DOHH2 (cell line): ENCODE results near the gene TAL2.
"Not testable (repeated sequence)": the region's sequence is repeated elsewhere in the genome, so short reads cannot be mapped to it uniquely, and the experiment has no call there.

Experiments
- H3F3A ChIP-seq: fragments of 200-600 bp; sonication (generic), shearing (Covaris generic); 2 replicates; pipeline ENCODE4 v1.6.0; 2016; ENCODE audit warnings: antibody characterized with exemption, mild to moderate bottlenecking; ENCODE audit not compliant: control insufficient read depth, insufficient read depth
- H3K27ac ChIP-seq: fragments of 200-600 bp; sonication (generic); 2 replicates; pipeline ENCODE4 v1.5.1; 2014; ENCODE audit warnings: low read depth, mild to moderate bottlenecking, low read length, moderate library complexity
- H3K27me3 ChIP-seq: fragments of 200-600 bp; sonication (generic); 2 replicates; pipeline ENCODE4 v1.6.1; 2014; ENCODE audit warnings: mild to moderate bottlenecking, low read length, mixed read lengths; ENCODE audit not compliant: control insufficient read depth
- H3K36me3 ChIP-seq: fragments of 200-600 bp; sonication (generic); 2 replicates; pipeline ENCODE4 v1.6.1; 2014; ENCODE audit warnings: mild to moderate bottlenecking, low read length, moderate library complexity, mixed read lengths; ENCODE audit not compliant: control insufficient read depth
- H3K4me1 ChIP-seq: fragments of 200-600 bp; sonication (generic); 2 replicates; pipeline ENCODE4 v1.6.1; 2014; ENCODE audit warnings: mild to moderate bottlenecking, low read length, mixed read lengths; ENCODE audit not compliant: control insufficient read depth
- H3K4me2 ChIP-seq: fragments of 200-600 bp; sonication (generic); 2 replicates; pipeline ENCODE4 v1.6.0; 2014; ENCODE audit warnings: mild to moderate bottlenecking, low read length, moderate library complexity
- H3K4me3 ChIP-seq: fragments of 200-600 bp; sonication (generic); 2 replicates; pipeline ENCODE4 v1.5.1; 2014; ENCODE audit warnings: mild to moderate bottlenecking, low read length, mixed read lengths
- H3K79me2 ChIP-seq: fragments of 200-600 bp; sonication (generic); 2 replicates; pipeline ENCODE4 v1.6.1; 2014; ENCODE audit warnings: mild to moderate bottlenecking, low read length, mixed read lengths; ENCODE audit not compliant: control insufficient read depth
- H3K9me2 ChIP-seq: fragments of 200-600 bp; sonication (generic); replicated peaks from 2 replicates; pipeline ENCODE4 v1.6.1; 2014; ENCODE audit warnings: mild to moderate bottlenecking, low read length, mixed read lengths; ENCODE audit not compliant: control insufficient read depth
- H3K9me3 ChIP-seq: fragments of 200-600 bp; sonication (generic); 2 replicates; pipeline ENCODE4 v1.6.1; 2014; ENCODE audit warnings: antibody characterized with exemption, low read length, mixed read lengths; ENCODE audit not compliant: control insufficient read depth, insufficient read depth
- H4K20me1 ChIP-seq: fragments of 200-600 bp; sonication (generic); 2 replicates; pipeline ENCODE4 v1.6.0; 2014; ENCODE audit warnings: low read depth, mild to moderate bottlenecking, antibody characterized with exemption, low read length, moderate library complexity; ENCODE audit not compliant: control insufficient read depth, insufficient read depth
- CTCF ChIP-seq: fragments of 200-600 bp; sonication (generic); IDR thresholded peaks from one replicate; pipeline ENCODE4 v1.5.1; 2014; ENCODE audit warnings: antibody characterized with exemption, mild to moderate bottlenecking, low read depth, low read length; ENCODE audit not compliant: poor library complexity, severe bottlenecking
- EZH2phosphoT487 ChIP-seq: fragments of 200-600 bp; sonication (generic); IDR thresholded peaks from 2 replicates; pipeline ENCODE4 v1.6.1; 2017; ENCODE audit warnings: borderline replicate concordance, mild to moderate bottlenecking, antibody characterized with exemption, low read length, moderate library complexity, mixed read lengths

Gene TAL2

GRCh38 chr9:105702207-105702606 is 40.0 kb downstream of the TAL2 start:
- Histone ChIP-seq H3K27me3 (no peaks in the 10 kb centered on the region), H3K79me2 (peaks cover 50% of the 10 kb centered on the region), H3K27ac (no peak overlapping the region), H3F3A (0 out of 2 replicates have a peak, but pooled peaks cover 2% of the 10 kb centered on the region), H3K4me1 (peaks cover 23% of the 10 kb centered on the region), H3K9me3 (no peaks in the 10 kb centered on the region), H3K4me2 (no peak overlapping the region), H4K20me1 (no peaks in the 10 kb centered on the region), H3K9me2 (no peaks in the 10 kb centered on the region), H3K4me3 (no peak overlapping the region), H3K36me3 (no peaks in the 10 kb centered on the region)
- TF ChIP-seq CTCF = no peak
- TF ChIP-seq EZH2phosphoT487 = no peak

DNA sequence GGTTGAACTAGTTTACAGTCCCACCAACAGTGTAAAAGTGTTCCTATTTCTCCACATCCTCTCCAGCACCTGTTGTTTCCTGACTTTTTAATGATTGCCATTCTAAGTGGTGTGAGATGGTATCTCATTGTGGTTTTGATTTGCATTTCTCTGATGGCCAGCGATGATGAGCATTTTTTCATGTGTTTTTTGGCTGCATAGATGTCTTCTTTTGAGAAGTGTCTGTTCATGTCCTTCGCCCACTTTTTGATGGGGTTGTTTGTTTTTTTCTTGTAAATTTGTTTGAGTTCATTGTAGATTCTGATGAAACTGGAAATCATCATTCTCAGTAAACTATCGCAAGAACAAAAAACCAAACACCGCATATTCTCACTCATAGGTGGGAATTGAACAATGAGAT is 41.4 kb downstream of the TAL2 start:
- H3K9me2 ChIP-seq, H3K36me3 ChIP-seq, H3K9me3 ChIP-seq, H3K27me3 ChIP-seq, H3K27ac ChIP-seq, H3K4me3 ChIP-seq, H3F3A ChIP-seq, H3K4me2 ChIP-seq, H4K20me1 ChIP-seq: not testable (repeated sequence)
- peaks cover 23% of the 10 kb centered on the region for H3K4me1 ChIP-seq
- peaks cover 38% of the 10 kb centered on the region for H3K79me2 ChIP-seq

GRCh38 chr9:105706156-105706555 is 43.9 kb downstream of the TAL2 start:
- H4K20me1 ChIP-seq = no peaks in the 10 kb centered on the region
- no peaks in the 10 kb centered on the region for H3K9me3 ChIP-seq
- no peak overlapping the region for H3K4me2 ChIP-seq
- H3K36me3 ChIP-seq = peaks cover 6% of the 10 kb centered on the region; the same call in 1 of the 2 replicates
- no peaks in the 10 kb centered on the region for H3K27me3 ChIP-seq
- no peak for TF ChIP-seq EZH2phosphoT487
- no peak for TF ChIP-seq CTCF
- no peak overlapping the region for H3K4me3 ChIP-seq
- H3F3A ChIP-seq = 0 out of 2 replicates have a peak, but pooled peaks cover 2% of the 10 kb centered on the region
- peaks cover 4% of the 10 kb centered on the region for H3K4me1 ChIP-seq
- H3K9me2 ChIP-seq = no peaks in the 10 kb centered on the region
- H3K27ac ChIP-seq = no peak overlapping the region
- peaks cover 13% of the 10 kb centered on the region for H3K79me2 ChIP-seq

GRCh38 chr9:105708405-105708804 is 46.1 kb downstream of the TAL2 start:
- no peak overlapping the region for H3K4me2 ChIP-seq
- no peaks in the 10 kb centered on the region for H3K79me2 ChIP-seq
- H3K4me1 ChIP-seq = no peaks in the 10 kb centered on the region
- no peak for TF ChIP-seq CTCF
- no peak for TF ChIP-seq EZH2phosphoT487
- no peak overlapping the region for H3K27ac ChIP-seq
- no peaks in the 10 kb centered on the region for H3K9me3 ChIP-seq
- H3K27me3 ChIP-seq = no peaks in the 10 kb centered on the region
- H4K20me1 ChIP-seq = no peaks in the 10 kb centered on the region
- no peaks in the 10 kb centered on the region for H3K9me2 ChIP-seq
- H3F3A ChIP-seq = 0 out of 2 replicates have a peak, but pooled peaks cover 2% of the 10 kb centered on the region
- no peak overlapping the region for H3K4me3 ChIP-seq
- H3K36me3 ChIP-seq = peaks cover 6% of the 10 kb centered on the region; the same call in 1 of the 2 replicates
